Keratinocyte (primary cell): ENCODE results near the gene PCNT. TPM values are rescaled to one million over a fixed set of nuclear protein-coding genes. Genes with fewer than 3 reads are reported as not detected.

Experiments used
- DNase-seq: peaks from one replicate; pipeline ENCODE4 v3.0.0-alpha.2; 2011; ENCODE audit warnings: low read depth, missing footprints, low spot score
- FAIRE-seq: peaks from 2 replicates; lab custom pipeline; 2011; peaks lifted over from hg19 to GRCh38; lab: Jason Lieb, UNC
- H2AFZ ChIP-seq: 2 replicates; pipeline ENCODE4 v1.6.0; 2012; ENCODE audit warnings: low read length, control low read depth, inconsistent platforms; ENCODE audit not compliant: control insufficient read depth
- H3K27ac ChIP-seq: 2 replicates; pipeline ENCODE4 v1.5.1; 2011; ENCODE audit warnings: low read length; ENCODE audit not compliant: control insufficient read depth, insufficient read depth
- H3K27me3 ChIP-seq: 3 replicates; pipeline ENCODE4 v1.6.0; 2011; ENCODE audit warnings: low read length; ENCODE audit not compliant: control insufficient read depth, insufficient read depth; ENCODE audit errors: extremely low read depth
- H3K36me3 ChIP-seq, 2 experiments: 2 replicates in 1 of 2; 3 replicates in 1 of 2; pipeline ENCODE4 v1.5.1; 2011; ENCODE audit warnings: low read length in 2 of 2, mild to moderate bottlenecking in 1 of 2; ENCODE audit not compliant: control insufficient read depth in 2 of 2, insufficient read depth in 2 of 2; ENCODE audit errors: extremely low read depth in 1 of 2
- H3K4me1 ChIP-seq: 3 replicates; pipeline ENCODE4 v1.5.1; 2011; ENCODE audit warnings: low read length; ENCODE audit not compliant: control insufficient read depth, insufficient read depth; ENCODE audit errors: extremely low read depth
- H3K4me2 ChIP-seq: 3 replicates; pipeline ENCODE4 v1.6.0; 2011; ENCODE audit warnings: low read depth, low read length; ENCODE audit not compliant: control insufficient read depth, insufficient read depth; ENCODE audit errors: extremely low read depth
- H3K4me3 ChIP-seq, 3 experiments: fragments of 200-600 bp in 1 of 3; sonication (generic) in 1 of 3; 2 replicates in 2 of 3; 3 replicates in 1 of 3; pipeline ENCODE4 v1.5.1; 2011 to 2016; ENCODE audit warnings: low read length in 3 of 3, mild to moderate bottlenecking in 3 of 3, control low read depth in 2 of 3, inconsistent platforms in 1 of 3, low read depth in 1 of 3, mixed read lengths in 1 of 3, mixed run types in 1 of 3, moderate library complexity in 1 of 3; ENCODE audit not compliant: control insufficient read depth in 2 of 3, insufficient read depth in 2 of 3; ENCODE audit errors: extremely low read depth in 1 of 3
- H3K79me2 ChIP-seq: 2 replicates; pipeline ENCODE4 v1.6.0; 2012; ENCODE audit warnings: low read length; ENCODE audit not compliant: control insufficient read depth, insufficient read depth
- H3K9ac ChIP-seq: 3 replicates; pipeline ENCODE4 v1.6.0; 2011; ENCODE audit warnings: low read length; ENCODE audit not compliant: control insufficient read depth, insufficient read depth; ENCODE audit errors: extremely low read depth
- H3K9me1 ChIP-seq: 3 replicates; pipeline ENCODE4 v1.6.0; 2011; ENCODE audit warnings: low read length; ENCODE audit not compliant: control insufficient read depth, insufficient read depth; ENCODE audit errors: extremely low read depth
- H3K9me3 ChIP-seq: 2 replicates; pipeline ENCODE4 v1.5.1; 2012; ENCODE audit warnings: low read depth, low read length; ENCODE audit not compliant: control insufficient read depth
- H4K20me1 ChIP-seq: 3 replicates; pipeline ENCODE4 v1.6.0; 2011; ENCODE audit warnings: low read length; ENCODE audit not compliant: control insufficient read depth, insufficient read depth; ENCODE audit errors: extremely low read depth
- CTCF ChIP-seq, 3 experiments: IDR thresholded peaks in 1 of 3; conservative IDR thresholded peaks in 1 of 3; optimal IDR thresholded peaks in 1 of 3; 2 replicates in 2 of 3; 3 replicates in 1 of 3; pipeline versions ENCODE3 to v1.5.1; 2011; ENCODE audit warnings: low read length in 3 of 3, mild to moderate bottlenecking in 3 of 3, moderate library complexity in 2 of 3, control low read depth in 1 of 3, inconsistent platforms in 1 of 3; ENCODE audit not compliant: insufficient read depth in 2 of 3; ENCODE audit errors: extremely low read depth in 1 of 3
- EZH2 ChIP-seq: IDR thresholded peaks from one replicate; pipeline ENCODE4 v1.6.1; 2012; ENCODE audit warnings: inconsistent platforms, mild to moderate bottlenecking, low read length, moderate library complexity
- dilution Hi-C: fragments of 300-500 bp; cut with MboI; formaldehyde crosslinking; loops from one replicate; pipeline ENCODE4 v1.7.0; 2020; ENCODE audit warnings: low sequenced_read_pairs; ENCODE audit not compliant: extremely low pct_ligation_motif_present
- polyA plus RNA-seq, 5 experiments: library from polyadenylated mRNA; depleted of rRNA in 3 of 5; stranded (reverse) in 3 of 5; stranded (forward) in 1 of 5; unstranded in 1 of 5; fragments of >200 nt; gene quantifications; 1 replicate in 1 of 5; 2 replicates in 3 of 5; 3 replicates in 1 of 5; pipeline versions ENCODE4 v1.2.1 to v1.2.3, GENCODE V29; 2011 to 2012; ENCODE audit warnings: missing spikeins in 2 of 5, low read depth in 1 of 5, low replicate concordance in 1 of 5

The PCNT gene
- polyA plus RNA-seq, 1 donor (not counting 4 experiments of a cell fraction or from before 2014, with no cell fraction given), result 9.8 TPM

GRCh38 chr21:46427516-46427915 is 103.6 kb downstream of the PCNT start:
- FAIRE-seq (no peak), DNase-seq (no peak)
- no peak overlapping the region for H2AFZ ChIP-seq
- no peak overlapping the region for H3K27ac ChIP-seq
- no peaks in the 10 kb centered on the region for H3K9me3 ChIP-seq
- no peaks in the 10 kb centered on the region for H3K4me1 ChIP-seq
- no peak overlapping the region for H3K4me3 ChIP-seq
- no peaks in the 10 kb centered on the region for H3K9me1 ChIP-seq
- H3K79me2 ChIP-seq, result no peaks in the 10 kb centered on the region
- no peaks in the 10 kb centered on the region for H4K20me1 ChIP-seq
- dilution Hi-C loops, result no loop called here
- H3K36me3 ChIP-seq, result peaks cover 28 to 32% of the 10 kb centered on the region in 2 experiments
- H3K9ac ChIP-seq, result no peak overlapping the region
- TF ChIP-seq EZH2 (no peak), CTCF (optimal IDR thresholded peaks at IDR 0.05 in 1 of 3, IDR thresholded peaks at IDR 0.05 in 1 of 3, conservative IDR thresholded peaks at IDR 0.05 in 1 of 3; ENCODE audit: extremely low read depth in 1 of 3, insufficient read depth in 2 of 3, low read length in 3 of 3) (no peak)
- no peaks in the 10 kb centered on the region for H3K27me3 ChIP-seq
- no peak overlapping the region for H3K4me2 ChIP-seq

GRCh38 chr21:46428286-46428685 is 104.3 kb downstream of the PCNT start:
- dilution Hi-C loops, result no loop called here
- Histone ChIP-seq H3K4me3 (no peak overlapping the region), H4K20me1 (no peaks in the 10 kb centered on the region), H3K27ac (no peak overlapping the region), H3K9ac (no peak overlapping the region), H3K9me3 (no peaks in the 10 kb centered on the region), H2AFZ (no peak overlapping the region), H3K36me3 (peaks cover 29 to 30% of the 10 kb centered on the region in 2 experiments), H3K27me3 (no peaks in the 10 kb centered on the region), H3K4me1 (no peaks in the 10 kb centered on the region), H3K9me1 (no peaks in the 10 kb centered on the region), H3K4me2 (no peak overlapping the region), H3K79me2 (no peaks in the 10 kb centered on the region)
- DNase-seq (no peak), FAIRE-seq (no peak)
- TF ChIP-seq CTCF (optimal IDR thresholded peaks at IDR 0.05 in 1 of 3, IDR thresholded peaks at IDR 0.05 in 1 of 3, conservative IDR thresholded peaks at IDR 0.05 in 1 of 3; ENCODE audit: extremely low read depth in 1 of 3, insufficient read depth in 2 of 3, low read length in 3 of 3), result no peak
- no peak for TF ChIP-seq EZH2
